Osteocyte (in vitro differentiated cells): ENCODE measurements around the gene GADL1. TPM values are rescaled to one million over a fixed set of nuclear protein-coding genes. Genes with fewer than 3 reads are reported as not detected.

Source experiments
- DNase-seq: peaks from one replicate; pipeline ENCODE4 v3.0.0; 2021; ENCODE audit warnings: mixed read lengths; ENCODE audit not compliant: unreplicated experiment; ENCODE audit errors: extremely low spot score
- H3K27ac Mint-ChIP-seq: one replicate; pipeline ENCODE4 v1.8.0; 2021; ENCODE audit warnings: mild to moderate bottlenecking, mixed read lengths; ENCODE audit not compliant: unreplicated experiment
- H3K27me3 Mint-ChIP-seq: one replicate; pipeline ENCODE4 v1.8.0; 2021; ENCODE audit warnings: mixed read lengths; ENCODE audit not compliant: unreplicated experiment
- H3K36me3 Mint-ChIP-seq: one replicate; pipeline ENCODE4 v1.8.0; 2021; ENCODE audit warnings: mixed read lengths; ENCODE audit not compliant: unreplicated experiment
- H3K4me1 Mint-ChIP-seq: one replicate; pipeline ENCODE4 v1.8.0; 2021; ENCODE audit warnings: mixed read lengths; ENCODE audit not compliant: unreplicated experiment
- H3K4me3 Mint-ChIP-seq: one replicate; pipeline ENCODE4 v1.8.0; 2021; ENCODE audit warnings: mild to moderate bottlenecking, moderate library complexity, mixed read lengths; ENCODE audit not compliant: unreplicated experiment
- H3K9me3 Mint-ChIP-seq: one replicate; pipeline ENCODE4 v1.8.0; 2021; ENCODE audit warnings: mixed read lengths; ENCODE audit not compliant: unreplicated experiment
- total RNA-seq: library from RNA; stranded (reverse); gene quantifications from 2 replicates; pipeline ENCODE4 v1.2.1, GENCODE V29; 2021
- TF ChIP-seq, protein P1 (sequence below): fragments of 200-600 bp; sonication (generic); IDR thresholded peaks from 2 replicates; pipeline ENCODE4 v1.5.0; 2021; ENCODE audit warnings: antibody characterized with exemption, mild to moderate bottlenecking, moderate library complexity

The GADL1 gene
- total RNA-seq, 1 donor from 2014 or later = not detected

GRCh38 chr3:30752970-30753369 lies 141.5 kb downstream of the GADL1 start:
- DNase-seq = no peak
- Mint-ChIP-seq H3K9me3 (no peaks in the 10 kb centered on the region), H3K4me1 (peaks cover 9% of the 10 kb centered on the region), H3K27me3 (no peaks in the 10 kb centered on the region), H3K27ac (no peak overlapping the region), H3K4me3 (no peak overlapping the region), H3K36me3 (no peaks in the 10 kb centered on the region)
- TF ChIP-seq, protein P1, sequence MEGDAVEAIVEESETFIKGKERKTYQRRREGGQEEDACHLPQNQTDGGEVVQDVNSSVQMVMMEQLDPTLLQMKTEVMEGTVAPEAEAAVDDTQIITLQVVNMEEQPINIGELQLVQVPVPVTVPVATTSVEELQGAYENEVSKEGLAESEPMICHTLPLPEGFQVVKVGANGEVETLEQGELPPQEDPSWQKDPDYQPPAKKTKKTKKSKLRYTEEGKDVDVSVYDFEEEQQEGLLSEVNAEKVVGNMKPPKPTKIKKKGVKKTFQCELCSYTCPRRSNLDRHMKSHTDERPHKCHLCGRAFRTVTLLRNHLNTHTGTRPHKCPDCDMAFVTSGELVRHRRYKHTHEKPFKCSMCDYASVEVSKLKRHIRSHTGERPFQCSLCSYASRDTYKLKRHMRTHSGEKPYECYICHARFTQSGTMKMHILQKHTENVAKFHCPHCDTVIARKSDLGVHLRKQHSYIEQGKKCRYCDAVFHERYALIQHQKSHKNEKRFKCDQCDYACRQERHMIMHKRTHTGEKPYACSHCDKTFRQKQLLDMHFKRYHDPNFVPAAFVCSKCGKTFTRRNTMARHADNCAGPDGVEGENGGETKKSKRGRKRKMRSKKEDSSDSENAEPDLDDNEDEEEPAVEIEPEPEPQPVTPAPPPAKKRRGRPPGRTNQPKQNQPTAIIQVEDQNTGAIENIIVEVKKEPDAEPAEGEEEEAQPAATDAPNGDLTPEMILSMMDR = no peak

DNA sequence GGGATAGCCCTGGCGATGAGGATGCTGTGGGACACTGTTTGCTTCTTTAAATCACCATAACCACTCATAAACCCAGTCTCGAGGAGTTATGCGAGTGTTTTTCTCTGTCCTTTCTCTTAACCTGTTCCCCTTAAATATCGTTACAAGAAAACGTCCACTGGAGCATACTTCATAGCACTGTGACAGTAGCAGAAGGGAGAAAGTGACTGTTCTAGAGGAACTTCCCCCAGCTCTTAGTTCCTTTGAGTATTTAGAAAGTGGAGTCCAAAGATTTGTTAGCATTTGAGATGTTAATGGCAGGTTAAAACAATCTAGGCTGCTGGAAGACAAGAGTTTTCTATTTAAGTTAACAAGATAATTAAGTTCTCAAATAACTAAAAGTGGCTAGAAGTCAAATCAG lies 142.0 kb downstream of the GADL1 start:
- Mint-ChIP-seq H3K4me3 (no peak overlapping the region), H3K4me1 (peaks cover 10% of the 10 kb centered on the region), H3K36me3 (no peaks in the 10 kb centered on the region), H3K27ac (no peak overlapping the region), H3K27me3 (no peaks in the 10 kb centered on the region), H3K9me3 (no peaks in the 10 kb centered on the region)
- TF ChIP-seq, protein P1 = no peak
- no peak for DNase-seq

DNA sequence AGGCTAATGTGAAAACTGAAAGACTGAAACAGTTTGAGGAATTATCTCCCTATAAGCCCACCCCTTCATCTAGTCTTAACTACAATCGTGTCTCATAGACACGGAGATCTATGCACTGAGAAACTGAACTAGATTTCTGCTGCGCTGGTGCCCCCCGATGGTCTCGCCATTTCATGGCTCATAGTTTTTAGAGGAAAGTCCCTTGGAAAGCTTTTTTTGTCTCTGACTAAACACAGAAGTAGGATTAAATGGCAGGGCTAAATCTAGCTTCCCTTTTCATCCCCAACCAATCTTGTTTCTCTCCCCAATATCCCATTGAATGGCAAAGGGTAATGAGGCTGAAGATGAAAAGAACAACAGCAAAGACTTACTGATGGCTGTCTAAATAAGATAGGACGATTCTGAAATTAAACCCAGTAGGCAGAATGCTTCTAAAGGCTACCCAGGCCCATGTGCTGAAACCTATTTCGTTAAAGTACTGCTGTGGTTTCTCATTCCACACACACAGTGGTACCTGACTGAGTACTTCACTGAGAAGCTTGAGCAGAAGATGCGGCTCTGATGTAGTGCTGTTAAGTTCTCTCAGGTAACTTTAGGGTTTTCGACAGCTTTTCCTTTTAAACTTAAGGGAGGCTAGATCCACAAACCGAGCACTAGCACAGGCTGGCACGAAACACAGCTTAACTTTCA lies 142.7 kb downstream of the GADL1 start:
- no peaks in the 10 kb centered on the region for H3K9me3 Mint-ChIP-seq
- H3K4me1 Mint-ChIP-seq = peaks cover 10% of the 10 kb centered on the region
- TF ChIP-seq, protein P1 = peak; percentile 67
- DNase-seq = peak; percentile 84
- no peak overlapping the region for H3K27ac Mint-ChIP-seq
- H3K36me3 Mint-ChIP-seq = no peaks in the 10 kb centered on the region
- H3K27me3 Mint-ChIP-seq = no peaks in the 10 kb centered on the region
- no peak overlapping the region for H3K4me3 Mint-ChIP-seq

- Mint-ChIP-seq H3K36me3 (no peaks in the 10 kb centered on the region), H3K4me1 (peaks cover 10% of the 10 kb centered on the region), H3K27me3 (no peaks in the 10 kb centered on the region), H3K27ac (no peak overlapping the region), H3K4me3 (no peak overlapping the region), H3K9me3 (no peaks in the 10 kb centered on the region)
- no peak for DNase-seq
- TF ChIP-seq, protein P1 = no peak
Measured at GRCh38 chr3:30750967-30751366, 143.5 kb downstream of the GADL1 start.

- Mint-ChIP-seq H3K36me3 (no peaks in the 10 kb centered on the region), H3K27me3 (no peaks in the 10 kb centered on the region), H3K9me3 (no peaks in the 10 kb centered on the region), H3K4me1 (peaks cover 10% of the 10 kb centered on the region), H3K4me3 (no peak overlapping the region), H3K27ac (no peak overlapping the region)
- no peak for DNase-seq
- TF ChIP-seq, protein P1 = no peak
Measured at GRCh38 chr3:30749230-30749629, 145.2 kb downstream of the GADL1 start.
